Measurements from ENCODE around the gene NLK. TPM values are rescaled to one million over a fixed set of nuclear protein-coding genes. Genes with fewer than 3 reads are reported as not detected.

The NLK gene
- total and polyA plus RNA-seq, 2 donors (not counting 3 experiments of a cell fraction or from before 2014, with no cell fraction given) = 23.8 to 34.2 TPM

DNA sequence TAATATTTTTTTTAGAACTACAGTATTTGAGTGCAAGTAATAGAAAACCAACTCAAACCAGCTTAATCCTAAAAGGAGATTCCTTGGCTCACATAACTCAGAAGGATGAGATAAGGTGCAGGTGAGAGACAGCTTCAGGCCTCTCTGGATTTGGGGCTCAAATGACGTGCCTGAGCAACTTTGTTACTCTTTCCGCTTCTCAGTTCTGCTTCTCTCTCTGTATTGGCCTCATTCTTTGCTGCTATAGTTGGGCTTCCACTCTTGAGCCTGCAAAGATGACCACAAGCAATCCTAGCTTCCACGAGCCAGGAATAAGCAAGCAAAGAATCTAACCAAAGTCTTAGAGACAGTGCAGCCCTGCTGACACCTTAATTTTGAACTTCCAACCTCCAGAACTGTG is 45.0 kb upstream of the NLK start:
- Histone ChIP-seq H3K9me3 (replicated peaks; ENCODE audit: control insufficient read depth, insufficient read depth, low read length) (no peaks in the 10 kb centered on the region), H3K9me1 (replicated peaks; ENCODE audit: control insufficient read depth, extremely low read depth, insufficient read depth, low read length) (no peaks in the 10 kb centered on the region), H3K79me2 (ENCODE audit: control insufficient read depth, insufficient read depth, low read length) (no peaks in the 10 kb centered on the region), H3K36me3 (ENCODE audit: control insufficient read depth in 2 of 2, extremely low read depth in 1 of 2, insufficient read depth in 2 of 2, low read length in 2 of 2) (no peaks in the 10 kb centered on the region), H3K27me3 (ENCODE audit: control insufficient read depth in 2 of 2, insufficient read depth in 2 of 2, low read length in 2 of 2) (no peaks in the 10 kb centered on the region), H3K27ac (ENCODE audit: insufficient read depth, low read depth, low read length) (no peak overlapping the region), H4K20me1 (replicated peaks; ENCODE audit: control insufficient read depth, extremely low read depth, insufficient read depth, low read length) (no peaks in the 10 kb centered on the region), H2AFZ (ENCODE audit: low read depth, low read length) (no peak overlapping the region), H3K4me1 (ENCODE audit: control insufficient read depth, extremely low read depth, insufficient read depth, low read length) (peaks cover 5% of the 10 kb centered on the region), H3K9ac (replicated peaks; ENCODE audit: extremely low read depth, insufficient read depth, low read length) (no peak overlapping the region), H3K4me2 (ENCODE audit: insufficient read depth, low read length) (no peak overlapping the region), H3K4me3 (replicated peaks in 1 of 3; ENCODE audit: insufficient read depth in 1 of 3, low read depth in 1 of 3, low read length in 3 of 3) (no peak overlapping the region)
- intact Hi-C loops (cut with micrococcal nuclease) = no loop called here
- POLR2A ChIA-PET = interaction anchor here (0.5 kb wide), 1 partner anchor 44 kb away, joined by 3 read pairs; no protein-coding TSS in a partner anchor
- DNase-seq (ENCODE audit: low read depth, low spot score) (no peak), FAIRE-seq (no peak)
- BruUV-seq (replicated peaks) = no TSS peak
- TF ChIP-seq MAX (IDR thresholded peaks at IDR 0.05; ENCODE audit: insufficient read depth, insufficient read length) (no peak), CTCF (IDR thresholded peaks at IDR 0.05; ENCODE audit: extremely low read depth in 1 of 2, insufficient read depth in 1 of 2, low read depth in 1 of 2, low read length in 2 of 2) (no peak), JUN (IDR thresholded peaks at IDR 0.05; ENCODE audit: borderline replicate concordance, insufficient read depth, insufficient read length, low read depth) (no peak), GATA2 (IDR thresholded peaks at IDR 0.05; ENCODE audit: insufficient read depth, insufficient read length, low read depth, low read length) (no peak), MYC (IDR thresholded peaks at IDR 0.05; ENCODE audit: low read depth, low read length) (no peak), POLR2AphosphoS5 (IDR thresholded peaks at IDR 0.05; ENCODE audit: insufficient read depth, low read depth, low read length) (no peak), POLR2A (IDR thresholded peaks at IDR 0.05; ENCODE audit: low read depth, low read length) (no peak), EZH2 (IDR thresholded peaks at IDR 0.05; ENCODE audit: borderline replicate concordance, low read depth, low read length, severe bottlenecking) (no peak), FOS (IDR thresholded peaks at IDR 0.05; ENCODE audit: borderline replicate concordance, insufficient read depth, low read length) (no peak)
- CTCF ChIA-PET = interaction anchor here (1.6 kb wide), 1 partner anchor 10 kb away, joined by 4 read pairs; no protein-coding TSS in a partner anchor
- dilution Hi-C loops (cut with MboI; ENCODE audit: extremely low pct_ligation_motif_present, low sequenced_read_pairs) = no loop called here

Data from endothelial cell of umbilical vein (primary cell).